Panc1 (cell line): ENCODE measurements around the gene TEN1. TPM values are rescaled to one million over a fixed set of nuclear protein-coding genes. Genes with fewer than 3 reads are reported as not detected.

Experiments
- ATAC-seq: fragments of 200-7000 bp; cut with Tn5 transposase; 2 replicates; pipeline ENCODE4 v1.9.1; 2020; ENCODE audit warnings: mild to moderate bottlenecking, moderate library complexity
- BruUV-seq: library from RNA; stranded (reverse); fragments of 400-500 nt; replicated peaks from 2 replicates; lab custom pipeline; 2021; lab: Mats Ljungman, UMichigan
- CTCF ChIA-PET: fragments of 300-600 bp; sonication (Branson Sonifier 250); formaldehyde crosslinking; loops from one replicate; lab custom pipeline; 2022; ENCODE audit warnings: antibody characterized with exemption; lab: Charles Lee
- POLR2A ChIA-PET: fragments of 300-600 bp; sonication (Branson Sonifier 250); formaldehyde crosslinking; loops from one replicate; lab custom pipeline; 2022; ENCODE audit warnings: antibody characterized with exemption; lab: Charles Lee
- DNase-seq: peaks from one replicate; pipeline ENCODE4 v3.0.0-alpha.2; 2010; ENCODE audit warnings: low read depth, low spot score
- H3K27ac ChIP-seq: 2 replicates; pipeline ENCODE4 v1.5.1; 2011; ENCODE audit warnings: mild to moderate bottlenecking, low read length, inconsistent platforms
- H3K27me3 ChIP-seq: fragments of 200-500 bp; sonication (Bioruptor generic); 2 replicates; pipeline ENCODE4 v1.6.0; 2014; ENCODE audit warnings: low read length, inconsistent platforms; ENCODE audit not compliant: control insufficient read depth, insufficient read depth
- H3K36me3 ChIP-seq: fragments of 200-500 bp; sonication (Bioruptor generic); 2 replicates; pipeline ENCODE4 v1.5.1; 2014; ENCODE audit warnings: inconsistent platforms, mild to moderate bottlenecking, low read length, moderate library complexity; ENCODE audit not compliant: control insufficient read depth, insufficient read depth
- H3K4me1 ChIP-seq: 2 replicates; pipeline ENCODE4 v1.5.1; 2011; ENCODE audit warnings: inconsistent platforms, mild to moderate bottlenecking, low read length, moderate library complexity; ENCODE audit not compliant: control insufficient read depth, insufficient read depth
- H3K4me3 ChIP-seq, 2 experiments: 2 replicates each; pipeline ENCODE4 v1.5.1; 2011 to 2012; ENCODE audit warnings: low read depth in 2 of 2, low read length in 2 of 2, mild to moderate bottlenecking in 2 of 2, inconsistent platforms in 1 of 2, moderate library complexity in 1 of 2
- H3K9me3 ChIP-seq: fragments of 200-500 bp; sonication (Bioruptor generic); 2 replicates; pipeline ENCODE4 v1.5.1; 2014; ENCODE audit warnings: low read depth, mild to moderate bottlenecking, inconsistent platforms, low read length, moderate library complexity; ENCODE audit not compliant: control insufficient read depth, insufficient read depth
- CTCF ChIP-seq: fragments of 450-650 bp; IDR thresholded peaks from 2 replicates; pipeline ENCODE4 v1.5.1; 2017; ENCODE audit warnings: mild to moderate bottlenecking
- POLR2AphosphoS5 ChIP-seq: IDR thresholded peaks from 2 replicates; pipeline ENCODE4 v1.6.1; 2012; ENCODE audit warnings: mild to moderate bottlenecking, low read depth, low read length, moderate library complexity
- REST ChIP-seq, 2 experiments: IDR thresholded peaks; 2 replicates each; pipeline ENCODE4 v1.6.1; 2011 to 2012; ENCODE audit warnings: low read depth in 2 of 2, control low read depth in 1 of 2, low read length in 1 of 2, mild to moderate bottlenecking in 1 of 2, moderate library complexity in 1 of 2; ENCODE audit not compliant: insufficient read depth in 1 of 2
- SIN3A ChIP-seq: IDR thresholded peaks from 2 replicates; pipeline ENCODE4 v1.6.1; 2012; ENCODE audit warnings: low read depth, mild to moderate bottlenecking, low read length, moderate library complexity, borderline replicate concordance; ENCODE audit not compliant: insufficient read depth
- TCF7L2 ChIP-seq: IDR thresholded peaks from 2 replicates; pipeline ENCODE4 v1.6.1; 2011; ENCODE audit warnings: mild to moderate bottlenecking, low read depth, low read length, inconsistent platforms
- in situ Hi-C: cut with HindIII; loops from 2 replicates; pipeline ENCODE4 v1.10.0; 2016; ENCODE audit warnings: low sequenced_read_pairs, low pct_unique_long_range_greater_than_20kb
- intact Hi-C: fragments of 100-400 bp; cut with micrococcal nuclease; formaldehyde crosslinking; loops from one replicate; pipeline ENCODE4 v1.10.0; 2022; ENCODE audit not compliant: unreplicated experiment
- total RNA-seq: library from RNA; stranded (reverse); gene quantifications from one replicate; pipeline ENCODE4 v1.2.1, GENCODE V29; 2021; ENCODE audit not compliant: unreplicated experiment

TEN1 gene
- total RNA-seq, 1 experiment from 2014 or later: 41.3 TPM

- Histone ChIP-seq H3K9me3 (no peaks in the 10 kb centered on the region), H3K4me3 (no peak overlapping the region), H3K4me1 (peaks cover 8% of the 10 kb centered on the region), H3K27ac (no peak overlapping the region), H3K36me3 (no peaks in the 10 kb centered on the region), H3K27me3 (no peaks in the 10 kb centered on the region)
- POLR2A ChIA-PET: no interaction called here
- TF ChIP-seq SIN3A (no peak), POLR2AphosphoS5 (no peak), REST (IDR thresholded peaks at IDR 0.05; ENCODE audit: insufficient read depth in 1 of 2, low read depth in 2 of 2, low read length in 1 of 2) (no peak), CTCF (no peak), TCF7L2 (no peak)
- CTCF ChIA-PET: interaction anchor here (0.6 to 1.8 kb wide), 3 partner anchors 10 to 113 kb away, joined by 3 to 8 read pairs (median 6); partner anchors contain the start of gene CDK3
- no peak for DNase-seq
- in situ Hi-C loops (no loop called here), intact Hi-C loops (no loop called here)
- no peak for ATAC-seq
- BruUV-seq: no TSS peak
Observed at GRCh38 chr17:76009969-76010661, 31.1 kb downstream of the TEN1 start.

GRCh38 chr17:76011951-76012350, 32.9 kb downstream of the TEN1 start:
- Histone ChIP-seq H3K9me3 (no peaks in the 10 kb centered on the region), H3K27ac (no peak overlapping the region), H3K36me3 (no peaks in the 10 kb centered on the region), H3K4me3 (no peak overlapping the region), H3K4me1 (no peaks in the 10 kb centered on the region), H3K27me3 (no peaks in the 10 kb centered on the region)
- in situ Hi-C loops (no loop called here), intact Hi-C loops (no loop called here)
- ATAC-seq (no peak), DNase-seq (no peak)
- TF ChIP-seq POLR2AphosphoS5 (no peak), REST (IDR thresholded peaks at IDR 0.05; ENCODE audit: insufficient read depth in 1 of 2, low read depth in 2 of 2, low read length in 1 of 2) (no peak), CTCF (no peak)
- CTCF ChIA-PET: no interaction called here
- POLR2A ChIA-PET: interaction anchor here (0.6 kb wide), 1 partner anchor 21 kb away, joined by 3 read pairs; no protein-coding TSS in a partner anchor
- BruUV-seq: no TSS peak
